Effector CD4-positive, alpha-beta T cell (primary cell): ENCODE results near the gene BMP8A.
A peak's percentile ranks its signal among the peaks of the same experiment; 100 is the strongest.

Experiments used
- DNase-seq: peaks from one replicate; pipeline ENCODE4 v3.0.0-alpha.2; 2020

BMP8A gene

GRCh38 chr1:39529901-39530535 lies 38.6 kb downstream of the BMP8A start:
- DNase-seq, result no peak

DNA sequence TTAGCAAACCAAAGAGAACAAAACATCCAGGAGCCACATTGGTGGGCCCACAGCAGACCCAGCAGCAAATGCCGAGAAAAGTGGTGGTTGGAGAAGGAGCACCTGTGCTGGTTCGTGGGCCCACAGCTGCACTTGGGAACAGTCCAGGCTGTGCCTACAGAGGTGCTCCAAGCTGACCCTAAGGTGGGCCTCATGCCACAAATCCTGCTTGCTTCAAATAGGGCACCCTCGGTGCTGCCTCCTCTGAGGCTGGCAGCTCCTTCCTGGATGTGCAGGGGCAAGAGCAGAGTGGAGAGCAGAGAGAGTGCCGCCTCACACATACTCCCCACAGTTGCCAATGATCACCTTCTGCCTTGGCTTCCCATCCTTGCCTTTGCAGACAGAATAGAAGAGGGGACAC lies 40.1 kb downstream of the BMP8A start:
- DNase-seq, result no peak

- no peak for DNase-seq
Measured at GRCh38 chr1:39533442-39533841, 42.0 kb downstream of the BMP8A start.

GRCh38 chr1:39538531-39539251 lies 47.3 kb downstream of the BMP8A start:
- no peak for DNase-seq

- DNase-seq, result peak; percentile 14
Measured at GRCh38 chr1:39539252-39539790, 47.9 kb downstream of the BMP8A start.

GRCh38 chr1:39540504-39541031 lies 49.1 kb downstream of the BMP8A start:
- DNase-seq, result no peak

DNA sequence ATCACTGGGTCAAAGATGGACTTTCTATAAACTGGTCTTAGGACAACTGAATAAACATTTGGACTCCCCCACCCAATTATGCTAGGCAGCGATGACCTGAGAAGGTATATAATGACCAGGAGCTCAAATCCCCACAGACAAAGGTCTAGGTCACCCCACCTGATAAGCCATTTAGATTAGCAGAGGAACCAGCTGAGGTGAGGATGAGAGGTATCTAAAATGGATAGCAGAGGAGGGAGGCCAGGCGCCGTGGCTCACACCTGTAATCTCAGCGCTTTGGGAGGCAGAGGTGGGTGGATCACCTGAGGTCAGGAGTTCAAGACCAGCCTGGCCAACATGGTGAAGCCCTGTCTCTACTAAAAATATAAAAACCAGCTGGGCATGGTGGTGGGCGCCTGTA lies 51.5 kb downstream of the BMP8A start:
- no peak for DNase-seq

DNA sequence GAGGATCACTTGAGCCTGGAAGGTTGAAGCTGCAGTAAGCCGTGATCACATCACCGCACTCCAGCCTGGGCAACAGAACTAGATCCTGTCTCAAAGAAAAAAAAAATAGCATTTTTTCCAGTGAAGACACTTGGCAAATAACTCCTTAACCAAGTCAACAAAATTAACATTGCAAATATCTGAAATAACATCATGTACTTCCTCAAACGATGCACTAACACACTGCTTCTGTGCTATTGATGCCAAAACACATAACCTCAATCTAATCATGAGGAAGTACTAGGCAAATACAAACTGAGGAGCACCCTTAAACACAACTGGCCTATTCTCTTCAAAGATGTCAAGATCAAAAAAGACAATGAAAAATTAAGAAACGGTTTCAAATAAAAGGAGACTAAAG lies 52.9 kb downstream of the BMP8A start:
- no peak for DNase-seq

- DNase-seq, result no peak
Measured at GRCh38 chr1:39545531-39545930, 54.1 kb downstream of the BMP8A start.

GRCh38 chr1:39554277-39554676 lies 62.8 kb downstream of the BMP8A start:
- no peak for DNase-seq

DNA sequence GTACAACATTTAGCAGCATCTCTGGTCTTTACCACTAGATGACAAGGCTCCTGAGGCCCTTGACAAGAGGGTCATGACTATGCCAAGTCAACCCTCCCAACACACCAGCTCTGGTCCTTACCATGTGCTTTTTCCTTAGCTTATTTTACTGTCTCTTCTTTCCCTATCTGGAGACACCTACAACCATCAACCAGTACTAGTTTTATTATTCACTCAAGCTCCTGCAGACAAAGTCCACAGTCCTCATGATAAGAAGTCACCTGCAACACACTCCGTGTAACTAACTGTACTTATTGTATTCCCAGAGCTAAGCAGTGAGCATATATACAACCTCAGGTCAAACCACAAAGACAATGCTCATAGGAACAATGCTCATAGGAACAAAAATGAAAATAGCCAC lies 69.8 kb downstream of the BMP8A start:
- no peak for DNase-seq

DNA sequence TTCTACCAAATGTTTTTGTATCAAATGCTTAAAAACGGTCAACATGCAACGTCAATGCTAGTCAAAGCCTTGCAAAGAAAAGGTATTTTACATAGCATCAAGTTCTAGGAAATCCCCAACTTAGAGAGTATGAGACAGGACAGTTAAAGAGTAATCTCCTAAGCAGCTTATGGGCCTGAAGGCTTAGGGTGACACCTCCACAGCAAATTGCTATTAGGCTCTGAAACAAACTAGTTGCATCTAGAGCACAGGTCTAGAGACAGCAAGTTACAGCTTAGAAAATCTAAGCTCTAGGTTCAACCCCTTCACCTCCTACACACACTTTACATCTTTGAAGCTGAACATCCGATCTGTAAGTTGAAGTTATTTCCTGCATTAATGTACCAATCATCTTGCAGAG lies 71.5 kb downstream of the BMP8A start:
- no peak for DNase-seq

DNA sequence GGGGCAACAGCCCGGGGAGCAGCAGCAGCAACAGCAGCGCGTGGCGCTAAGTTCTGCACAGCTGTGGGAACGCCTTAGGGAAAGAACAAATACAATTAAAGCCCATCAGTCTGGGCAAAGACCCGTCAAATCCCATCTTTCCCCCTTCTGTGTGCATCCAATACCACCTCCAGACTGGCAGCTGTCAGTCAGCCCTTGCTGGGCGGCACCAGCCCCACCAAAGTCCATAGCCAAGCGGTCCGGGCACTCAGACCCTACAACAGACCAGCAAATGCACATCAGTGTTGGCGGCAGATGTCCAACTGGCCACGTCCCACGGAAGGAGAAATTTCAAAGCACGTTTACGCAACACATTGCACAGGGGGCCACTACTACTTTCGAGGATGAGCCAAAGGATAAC lies 72.2 kb downstream of the BMP8A start:
- no peak for DNase-seq

GRCh38 chr1:39564340-39564739 lies 72.9 kb downstream of the BMP8A start:
- no peak for DNase-seq

- no peak for DNase-seq
Measured at GRCh38 chr1:39564941-39565340, 73.5 kb downstream of the BMP8A start.

DNA sequence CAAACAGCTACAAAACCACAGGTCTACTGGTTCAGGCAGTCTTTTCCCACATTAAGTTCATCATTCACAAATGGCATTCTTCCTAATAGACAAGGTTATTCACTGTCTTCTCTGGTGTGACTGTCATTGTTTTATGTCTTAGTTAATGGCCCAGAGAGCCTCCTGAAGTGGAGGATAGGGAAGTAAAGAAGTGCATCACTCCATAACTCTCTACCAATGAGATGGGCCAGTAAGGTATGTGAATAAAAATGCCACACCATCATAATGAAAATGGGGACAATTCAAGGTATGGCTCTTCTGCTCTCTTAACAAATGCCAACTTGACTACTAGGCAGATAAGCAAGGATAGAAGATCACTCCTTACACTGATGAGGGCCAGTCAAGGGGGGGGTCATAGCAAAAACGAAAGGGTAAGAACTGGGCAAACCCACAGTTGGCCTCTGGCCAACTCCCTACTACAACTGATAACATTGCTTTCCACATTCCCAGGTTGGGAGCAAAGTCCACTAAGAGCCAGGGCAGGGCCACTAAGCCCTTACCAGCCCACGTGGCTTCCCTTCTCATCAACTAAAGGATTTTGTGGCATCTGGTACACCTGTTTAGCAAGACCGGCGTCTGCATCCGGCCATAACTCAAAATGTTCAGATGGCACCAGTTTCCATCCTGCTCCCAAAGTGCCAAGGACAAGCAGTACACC lies 75.2 kb downstream of the BMP8A start:
- no peak for DNase-seq

DNA sequence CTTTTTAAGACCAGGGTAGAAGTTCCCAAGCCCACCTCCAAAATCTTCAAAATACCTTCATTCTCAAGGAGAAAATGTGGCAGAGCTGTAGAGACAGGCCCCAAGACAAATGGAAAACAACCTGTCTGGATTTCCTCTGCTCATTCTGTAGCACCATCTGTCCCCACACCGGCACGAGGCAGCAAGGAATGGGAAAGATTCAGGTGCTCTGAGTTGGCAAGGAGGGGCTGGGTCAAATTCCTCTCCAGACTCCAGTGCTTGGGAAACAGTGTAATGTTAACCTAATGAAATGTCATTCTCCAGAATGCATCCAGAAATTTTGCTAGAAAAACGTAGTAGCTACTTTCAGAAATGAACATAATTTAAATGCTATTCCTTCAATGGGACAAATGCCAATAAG lies 75.9 kb downstream of the BMP8A start:
- DNase-seq, result no peak

DNA sequence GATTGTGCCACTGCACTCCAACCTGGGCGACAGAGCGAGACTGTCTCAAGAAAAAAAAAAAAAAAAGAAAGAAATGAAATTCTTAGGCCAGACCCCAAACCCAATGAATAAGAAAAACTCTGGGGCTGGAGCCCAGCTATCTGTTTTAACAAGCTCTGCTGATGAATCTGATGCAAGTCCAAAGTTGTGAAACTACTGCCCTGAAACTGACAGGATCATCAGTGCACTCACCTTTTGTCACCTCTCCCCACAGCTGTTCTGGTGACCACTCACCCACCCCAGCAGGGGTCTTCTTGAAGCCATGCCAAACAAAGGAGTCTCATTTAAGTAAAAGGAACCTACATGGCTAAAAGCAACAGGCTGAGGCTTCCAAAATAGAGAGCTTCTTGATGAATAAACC lies 76.8 kb downstream of the BMP8A start:
- no peak for DNase-seq

DNA sequence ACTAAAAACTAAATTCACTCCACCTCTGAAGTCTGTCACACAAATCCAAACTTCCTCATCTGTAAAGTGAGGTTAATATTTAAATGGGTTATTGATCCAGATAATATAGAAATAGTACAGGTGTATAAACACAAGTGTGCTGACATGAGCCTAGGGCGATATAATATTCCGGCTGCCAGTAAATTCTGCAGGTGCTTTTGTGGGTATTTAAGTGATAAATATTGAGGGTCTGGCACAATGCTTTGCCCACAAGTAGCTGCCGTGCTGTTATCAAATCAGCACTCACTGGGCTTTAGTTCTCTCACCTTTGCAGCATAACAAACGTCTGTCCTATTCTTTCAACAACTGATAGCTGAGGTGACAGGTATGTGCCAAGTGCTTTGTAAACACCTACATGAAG lies 77.6 kb downstream of the BMP8A start:
- DNase-seq, result no peak

GRCh38 chr1:39570477-39571177 lies 79.2 kb downstream of the BMP8A start:
- DNase-seq, result no peak

DNA sequence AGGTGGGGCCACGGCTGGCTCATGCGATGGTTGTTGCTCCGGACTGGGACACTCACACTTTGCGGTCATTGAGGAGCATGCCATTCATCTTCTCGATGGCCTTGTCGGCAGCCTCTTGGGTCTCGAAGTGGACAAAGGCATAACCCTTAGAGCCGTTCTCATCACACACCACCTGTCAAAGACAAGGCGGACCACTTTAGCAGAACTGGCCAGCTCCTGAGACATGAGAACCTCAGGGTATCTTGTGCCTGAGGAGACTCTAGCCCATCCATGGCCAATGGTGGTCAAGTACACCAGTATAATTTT lies 79.7 kb downstream of the BMP8A start:
- no peak for DNase-seq

DNA sequence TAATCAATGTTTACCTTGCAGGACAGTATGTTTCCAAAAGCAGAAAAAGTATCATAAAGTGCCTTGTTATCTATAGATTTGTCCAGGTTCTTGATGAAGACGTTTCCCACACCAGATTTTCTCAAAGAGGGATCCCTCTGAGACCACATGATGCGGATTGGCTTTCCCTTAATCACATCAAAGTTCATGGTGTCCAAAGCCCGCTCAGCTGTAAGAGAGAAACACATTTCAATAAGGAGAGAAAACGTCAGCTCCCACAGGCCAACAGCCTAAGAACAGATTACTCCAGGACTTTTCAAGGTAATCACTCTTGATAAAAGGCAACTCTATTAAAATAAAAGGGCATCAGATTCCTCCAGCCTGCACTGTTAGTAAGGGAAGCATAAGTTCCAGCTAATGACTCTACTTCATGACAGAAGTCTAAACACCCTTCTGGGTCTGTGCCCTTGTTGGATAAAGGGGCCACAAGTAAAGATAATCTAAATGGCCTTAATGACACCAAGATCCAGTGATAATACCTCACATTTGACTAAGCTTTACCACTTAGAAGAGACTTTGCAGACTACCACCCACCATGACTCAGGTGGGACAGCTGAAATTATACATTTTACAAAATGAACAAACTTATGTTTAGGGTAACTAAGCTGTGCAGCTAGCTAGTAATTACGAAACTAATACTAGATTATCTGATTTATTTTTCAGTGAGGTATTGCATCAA lies 81.1 kb downstream of the BMP8A start:
- no peak for DNase-seq

GRCh38 chr1:39573097-39573465 lies 81.6 kb downstream of the BMP8A start:
- no peak for DNase-seq
